GM18502 (cell line): ENCODE results near the gene ABCB8.
A peak's percentile ranks its signal among the peaks of the same experiment; 100 is the strongest.

ENCODE experiments used
- ATAC-seq: cut with Tn5 transposase; IDR thresholded peaks from one replicate; pipeline ENCODE4 v1.9.1; 2021; ENCODE audit warnings: mild to moderate bottlenecking; ENCODE audit not compliant: unreplicated experiment, poor library complexity

The ABCB8 gene

GRCh38 chr7:151028131-151028947, at the start of gene ABCB8:
TSS of gene ABCB8 (plus strand) at chr7:151028450. CDS start at chr7:151028516, 66 bp downstream.
- ATAC-seq = peak; percentile 97

GRCh38 chr7:150979713-150980390, 48.4 kb upstream of the ABCB8 start:
- ATAC-seq = no peak

GRCh38 chr7:150980663-150981062, 47.6 kb upstream of the ABCB8 start:
- ATAC-seq = no peak

- no peak for ATAC-seq
Observed at GRCh38 chr7:150981644-150982043, 46.6 kb upstream of the ABCB8 start.

GRCh38 chr7:150982351-150982750, 45.9 kb upstream of the ABCB8 start:
- no peak for ATAC-seq

- no peak for ATAC-seq
Observed at GRCh38 chr7:150983893-150984368, 44.3 kb upstream of the ABCB8 start.

- no peak for ATAC-seq
Observed at GRCh38 chr7:150986099-150986512, 42.1 kb upstream of the ABCB8 start.

GRCh38 chr7:150986556-150986955, 41.7 kb upstream of the ABCB8 start:
- no peak for ATAC-seq

GRCh38 chr7:150988230-150989226, 39.7 kb upstream of the ABCB8 start:
- ATAC-seq = no peak

- ATAC-seq = no peak
Observed at GRCh38 chr7:150989456-150989855, 38.8 kb upstream of the ABCB8 start.

- ATAC-seq = no peak
Observed at GRCh38 chr7:150990416-150991186, 37.6 kb upstream of the ABCB8 start, which contains the start of gene NOS3. TSS of gene NOS3 (plus strand) at chr7:150991017. CDS start at chr7:150993804, 2,787 bp downstream.

- ATAC-seq = no peak
Observed at GRCh38 chr7:150992051-150992640, 36.1 kb upstream of the ABCB8 start.

GRCh38 chr7:150992833-150993302, 35.4 kb upstream of the ABCB8 start:
- peak; percentile 50 for ATAC-seq

- ATAC-seq = no peak
Observed at GRCh38 chr7:150993511-150993910, 34.7 kb upstream of the ABCB8 start.

GRCh38 chr7:150994141-150994837, 34.0 kb upstream of the ABCB8 start:
- no peak for ATAC-seq

GRCh38 chr7:150994838-150995510, 33.3 kb upstream of the ABCB8 start:
- no peak for ATAC-seq

- ATAC-seq = no peak
Observed at GRCh38 chr7:150996376-150997074, 31.7 kb upstream of the ABCB8 start.
